ENCODE data around the gene RGS7. TPM values are rescaled to one million over a fixed set of nuclear protein-coding genes. Genes with fewer than 3 reads are reported as not detected.

Gene RGS7
- total RNA-seq, 1 experiment from 2014 or later = 1.5 TPM

DNA sequence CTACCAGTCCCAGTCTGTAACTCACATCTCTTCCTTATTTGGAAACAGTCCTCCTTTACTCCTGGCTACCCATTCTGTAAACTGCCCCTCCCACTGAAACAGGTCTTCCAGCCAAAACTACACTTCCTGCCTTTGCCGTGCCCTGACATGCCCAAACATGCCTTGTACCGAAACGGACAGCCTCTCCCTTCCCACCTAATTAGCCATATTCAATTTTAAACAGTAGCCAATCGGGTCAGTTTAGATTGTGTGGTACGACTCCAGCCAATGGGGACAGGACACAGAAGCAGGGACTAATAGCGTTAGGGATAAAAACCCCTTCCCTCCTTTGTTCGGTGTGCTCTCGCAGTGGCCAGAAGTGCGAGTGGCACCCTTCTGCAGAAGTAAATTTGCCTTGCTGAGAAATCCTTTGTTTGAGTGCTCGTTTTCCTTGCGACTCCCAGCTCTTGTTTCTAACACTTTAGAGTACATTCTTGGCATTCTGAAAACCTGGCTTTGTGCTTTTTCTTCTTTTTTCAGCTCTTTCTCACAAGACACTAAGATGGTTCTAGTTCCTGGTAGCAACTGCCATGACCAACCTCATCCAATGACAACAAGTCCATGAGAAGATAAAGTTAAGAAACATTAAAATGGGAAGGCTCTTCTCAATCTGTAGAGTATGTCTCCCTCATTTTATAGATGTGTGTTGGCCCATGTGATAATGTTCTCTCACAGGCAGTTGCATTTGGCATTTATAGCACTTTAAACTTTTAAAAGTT, 419.9 kb downstream of the RGS7 start:
- peak; percentile 67 for DNase-seq
- no CpG with 5 or more reads among the region's 11 CpGs for WGBS (ENCODE audit: extremely low coverage, insufficient read length, low lambda C conversion rate)
- peaks cover 29% of the 10 kb centered on the region in 2 experiments for H3K9me3 Mint-ChIP-seq

More for the DNA sequence above, 419.9 kb downstream of the RGS7 start:
- Histone ChIP-seq H3T11ph (ENCODE audit: low read length) (no peak overlapping the region), H2AK5ac (ENCODE audit: insufficient read length, low read length) (no peak overlapping the region), H2BK12ac (ENCODE audit: insufficient read length, low read depth, low read length) (no peak overlapping the region), H3K27me3 (ENCODE audit: insufficient read depth, low read length) (no peaks in the 10 kb centered on the region), H2BK120ac (ENCODE audit: low read depth, low read length, poor library complexity, severe bottlenecking) (no peak overlapping the region), H4K5ac (ENCODE audit: insufficient read length, low read depth, low read length) (no peak overlapping the region), H2BK5ac (ENCODE audit: insufficient read length, low read length) (no peak overlapping the region), H3K56ac (ENCODE audit: insufficient read length, low read depth, low read length) (no peak overlapping the region), H3K79me2 (ENCODE audit: insufficient read depth, low read length) (no peaks in the 10 kb centered on the region), H3K18ac (ENCODE audit: insufficient read length, low read depth, low read length) (no peak overlapping the region), H4K91ac (ENCODE audit: insufficient read length, low read depth, low read length) (no peak overlapping the region), H4K8ac (replicated peaks; ENCODE audit: insufficient read length, low read depth, low read length) (no peak overlapping the region), H4K20me1 (ENCODE audit: control insufficient read depth, insufficient read depth, insufficient read length) (no peaks in the 10 kb centered on the region), H2BK15ac (ENCODE audit: low read depth, low read length) (no peak overlapping the region), H3K4me1 (ENCODE audit: insufficient read depth, low read length) (no peaks in the 10 kb centered on the region), H3K4me2 (ENCODE audit: insufficient read depth, insufficient read length, low read length) (no peak overlapping the region), H3K27ac (ENCODE audit: insufficient read length, low read depth, low read length) (no peak overlapping the region), H3K79me1 (ENCODE audit: insufficient read depth, low read depth, low read length, poor library complexity, severe bottlenecking) (no peaks in the 10 kb centered on the region), H3K9me3 (ENCODE audit: control insufficient read depth, low read depth, low read length) (peaks cover 5% of the 10 kb centered on the region), H3K14ac (ENCODE audit: insufficient read depth, low read length) (no peak overlapping the region), H3K4ac (ENCODE audit: low read depth, low read length) (no peak overlapping the region), H2AFZ (ENCODE audit: low read length) (no peak overlapping the region), H3K9ac (ENCODE audit: extremely low read depth, insufficient read length, low read length) (no peak overlapping the region), H3K23ac (ENCODE audit: insufficient read length, low read depth, low read length) (no peak overlapping the region), H2BK20ac (ENCODE audit: low read depth, low read length, poor library complexity, severe bottlenecking) (no peak overlapping the region), H3K23me2 (ENCODE audit: insufficient read length, low read depth, low read length, poor library complexity, severe bottlenecking) (no peaks in the 10 kb centered on the region)
- H3K4me1 Mint-ChIP-seq = no peaks in the 10 kb centered on the region
- TF ChIP-seq, protein P1, sequence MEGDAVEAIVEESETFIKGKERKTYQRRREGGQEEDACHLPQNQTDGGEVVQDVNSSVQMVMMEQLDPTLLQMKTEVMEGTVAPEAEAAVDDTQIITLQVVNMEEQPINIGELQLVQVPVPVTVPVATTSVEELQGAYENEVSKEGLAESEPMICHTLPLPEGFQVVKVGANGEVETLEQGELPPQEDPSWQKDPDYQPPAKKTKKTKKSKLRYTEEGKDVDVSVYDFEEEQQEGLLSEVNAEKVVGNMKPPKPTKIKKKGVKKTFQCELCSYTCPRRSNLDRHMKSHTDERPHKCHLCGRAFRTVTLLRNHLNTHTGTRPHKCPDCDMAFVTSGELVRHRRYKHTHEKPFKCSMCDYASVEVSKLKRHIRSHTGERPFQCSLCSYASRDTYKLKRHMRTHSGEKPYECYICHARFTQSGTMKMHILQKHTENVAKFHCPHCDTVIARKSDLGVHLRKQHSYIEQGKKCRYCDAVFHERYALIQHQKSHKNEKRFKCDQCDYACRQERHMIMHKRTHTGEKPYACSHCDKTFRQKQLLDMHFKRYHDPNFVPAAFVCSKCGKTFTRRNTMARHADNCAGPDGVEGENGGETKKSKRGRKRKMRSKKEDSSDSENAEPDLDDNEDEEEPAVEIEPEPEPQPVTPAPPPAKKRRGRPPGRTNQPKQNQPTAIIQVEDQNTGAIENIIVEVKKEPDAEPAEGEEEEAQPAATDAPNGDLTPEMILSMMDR (conservative IDR thresholded peaks at IDR 0.05) = no peak
- H3K36me3 Mint-ChIP-seq (ENCODE audit: insufficient read depth in 1 of 3, low read depth in 3 of 3) = peaks cover 12 to 23% (median 22%) of the 10 kb centered on the region in 3 experiments
- H3K27me3 Mint-ChIP-seq (ENCODE audit: low read depth) = no peaks in the 10 kb centered on the region
- peak overlapping the region in 1 of 3 experiments; percentile 30; a peak in 1 of 7 replicates for H3K27ac Mint-ChIP-seq
- no peak overlapping the region for H3K4me3 Mint-ChIP-seq
